ENCODE data around the gene EIF6.

Gene EIF6

DNA sequence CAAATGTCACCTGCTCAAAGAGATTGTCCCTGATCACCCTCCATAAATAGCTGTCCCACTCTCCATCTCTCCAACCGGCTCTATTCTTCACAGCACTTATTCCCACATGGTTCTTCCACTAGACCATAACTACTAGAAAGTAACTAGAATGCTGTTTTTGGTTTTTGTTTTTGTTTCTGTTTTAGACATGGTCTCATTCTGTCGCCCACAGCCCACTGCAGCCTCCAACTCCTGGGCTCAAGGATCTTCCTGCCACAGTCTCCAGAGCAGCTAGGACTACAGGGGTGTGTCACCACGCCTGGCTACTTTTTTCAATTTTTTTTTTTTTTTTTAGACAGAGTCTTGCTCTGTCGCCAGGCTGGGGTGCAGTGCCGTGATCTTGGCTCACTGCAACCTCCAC, 45.8 kb downstream of the EIF6 start:
- no peak for DNase-seq (ENCODE audit: low read depth)
- TF ChIP-seq, protein P1, sequence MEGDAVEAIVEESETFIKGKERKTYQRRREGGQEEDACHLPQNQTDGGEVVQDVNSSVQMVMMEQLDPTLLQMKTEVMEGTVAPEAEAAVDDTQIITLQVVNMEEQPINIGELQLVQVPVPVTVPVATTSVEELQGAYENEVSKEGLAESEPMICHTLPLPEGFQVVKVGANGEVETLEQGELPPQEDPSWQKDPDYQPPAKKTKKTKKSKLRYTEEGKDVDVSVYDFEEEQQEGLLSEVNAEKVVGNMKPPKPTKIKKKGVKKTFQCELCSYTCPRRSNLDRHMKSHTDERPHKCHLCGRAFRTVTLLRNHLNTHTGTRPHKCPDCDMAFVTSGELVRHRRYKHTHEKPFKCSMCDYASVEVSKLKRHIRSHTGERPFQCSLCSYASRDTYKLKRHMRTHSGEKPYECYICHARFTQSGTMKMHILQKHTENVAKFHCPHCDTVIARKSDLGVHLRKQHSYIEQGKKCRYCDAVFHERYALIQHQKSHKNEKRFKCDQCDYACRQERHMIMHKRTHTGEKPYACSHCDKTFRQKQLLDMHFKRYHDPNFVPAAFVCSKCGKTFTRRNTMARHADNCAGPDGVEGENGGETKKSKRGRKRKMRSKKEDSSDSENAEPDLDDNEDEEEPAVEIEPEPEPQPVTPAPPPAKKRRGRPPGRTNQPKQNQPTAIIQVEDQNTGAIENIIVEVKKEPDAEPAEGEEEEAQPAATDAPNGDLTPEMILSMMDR (IDR thresholded peaks at IDR 0.05; ENCODE audit: low read depth, low read length, missing control alignments) = no peak
- H3K4me3 ChIP-seq (ENCODE audit: low read depth, low read length) = no peak overlapping the region

DNA sequence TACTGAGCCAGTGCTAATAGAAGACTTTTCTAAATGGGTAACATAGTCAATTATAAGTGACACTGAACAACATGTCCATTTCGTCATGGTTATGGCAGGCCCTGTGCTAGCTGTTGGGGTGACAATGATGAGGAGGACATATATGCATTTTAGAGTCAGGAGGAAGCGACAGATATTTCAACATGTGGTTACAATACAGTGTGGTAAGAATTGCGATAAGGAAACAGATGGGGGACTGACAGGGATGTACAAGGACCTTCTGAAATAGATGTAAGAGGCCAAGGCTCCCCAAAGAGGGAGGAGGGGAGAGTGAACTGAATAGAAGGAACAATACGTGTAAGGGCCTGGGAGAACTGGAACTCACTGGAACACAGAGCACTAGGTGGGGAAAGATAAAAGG, 46.4 kb downstream of the EIF6 start:
- DNase-seq (ENCODE audit: low read depth) = no peak
- TF ChIP-seq, protein P1 (IDR thresholded peaks at IDR 0.05; ENCODE audit: low read depth, low read length, missing control alignments) = no peak
- H3K4me3 ChIP-seq (ENCODE audit: low read depth, low read length) = no peak overlapping the region

DNA sequence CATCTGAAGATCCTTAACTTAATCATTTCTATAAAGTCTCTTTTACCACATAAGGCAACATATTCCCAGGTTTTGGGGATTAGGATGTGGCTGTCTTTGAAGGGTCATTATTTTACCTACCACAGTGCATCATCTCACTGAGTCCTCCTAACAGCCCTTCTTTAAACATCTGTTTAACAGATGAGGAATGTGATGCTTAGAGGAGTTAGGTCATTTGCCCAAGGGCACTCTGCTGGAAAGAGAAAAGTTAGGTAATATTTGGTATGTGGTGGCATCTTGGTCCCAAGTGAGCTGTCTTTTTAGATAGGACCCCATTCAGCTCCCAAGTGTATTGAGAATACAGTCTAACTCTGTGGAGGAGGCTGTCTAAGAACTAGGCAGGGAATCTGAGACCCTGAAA, 47.1 kb downstream of the EIF6 start:
- no peak overlapping the region for H3K4me3 ChIP-seq (ENCODE audit: low read depth, low read length)
- TF ChIP-seq, protein P1 (IDR thresholded peaks at IDR 0.05; ENCODE audit: low read depth, low read length, missing control alignments) = no peak
- no peak for DNase-seq (ENCODE audit: low read depth)

DNA sequence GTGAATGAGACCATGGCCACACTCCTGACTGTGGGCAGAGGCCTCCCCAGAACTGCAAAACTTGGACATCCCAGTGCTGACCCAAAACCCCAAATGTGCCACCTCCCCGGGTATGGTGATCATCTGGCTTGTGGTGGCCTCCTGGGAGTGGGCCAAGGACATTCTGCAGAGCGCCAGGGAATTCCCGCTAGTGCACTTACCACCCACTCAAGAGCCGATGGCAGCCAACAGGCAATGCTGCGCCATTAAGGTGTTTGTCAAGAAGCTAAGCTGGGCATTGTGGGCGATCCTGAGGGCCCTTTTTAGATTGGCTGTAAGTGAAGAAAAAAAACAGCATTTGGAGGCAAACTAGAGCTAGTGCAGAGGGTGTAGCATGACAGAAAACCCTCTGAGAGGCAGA, 48.7 kb downstream of the EIF6 start:
- TF ChIP-seq, protein P1 (IDR thresholded peaks at IDR 0.05; ENCODE audit: low read depth, low read length, missing control alignments) = no peak
- H3K4me3 ChIP-seq (ENCODE audit: low read depth, low read length) = no peak overlapping the region

DNA sequence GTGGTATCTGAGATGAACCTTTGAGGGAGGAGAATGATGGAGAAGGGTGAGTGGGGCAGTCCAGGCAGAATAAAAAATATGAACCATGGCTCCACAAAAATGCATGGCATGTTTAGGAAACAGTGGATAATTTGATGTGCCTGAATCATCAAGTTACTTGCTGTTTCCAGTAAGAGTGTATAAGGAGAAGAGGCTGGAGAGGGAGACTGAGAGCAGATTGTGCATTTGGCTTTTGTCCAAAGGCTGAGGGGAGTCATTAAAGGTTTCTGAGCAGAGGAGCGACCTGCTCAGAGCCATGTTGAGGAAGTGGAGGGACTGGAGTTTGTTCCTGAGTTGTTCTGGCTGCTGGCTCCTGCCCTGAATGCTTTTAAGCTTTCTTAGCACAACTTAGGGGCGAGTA, 52.0 kb downstream of the EIF6 start:
- TF ChIP-seq, protein P1 (IDR thresholded peaks at IDR 0.05; ENCODE audit: low read depth, low read length, missing control alignments) = no peak
- H3K4me3 ChIP-seq (ENCODE audit: low read depth, low read length) = no peak overlapping the region
- no peak for DNase-seq (ENCODE audit: low read depth)

More for the DNA sequence above, 48.7 kb downstream of the EIF6 start:
- DNase-seq (ENCODE audit: low read depth) = no peak

All from GM12864 (cell line).